ENCODE measurements around the gene DNAJC25. TPM values are rescaled to one million over a fixed set of nuclear protein-coding genes. Genes with fewer than 3 reads are reported as not detected.
A peak's percentile ranks its signal among the peaks of the same experiment; 100 is the strongest.

DNAJC25 gene
- total and polyA plus RNA-seq, 8 donors: 5.4 to 15.6 (median 11.6) TPM

- intact Hi-C loops (cut with DNase I): no loop called here
- peak overlapping the region; percentile 86 to 95 for H3K4me3 ChIP-seq
- no peaks in the 10 kb centered on the region for H3K9me3 ChIP-seq
- H3K4me1 ChIP-seq: peaks cover 9 to 54% of the 10 kb centered on the region in 2 donors
- TF ChIP-seq CTCF (IDR thresholded peaks at IDR 0.05): no peak
- no peaks in the 10 kb centered on the region for H3K27me3 ChIP-seq
- no peaks in the 10 kb centered on the region for H3K36me3 ChIP-seq
- peak overlapping the region; percentile 92 to 93 for H3K27ac ChIP-seq
- ATAC-seq: no peak
- DNase-seq: peak in 1 of 4 donors; percentile 7
These were observed 926 bp downstream of the DNAJC25 start for GRCh38 chr9:111632060-111632459.

- intact Hi-C loops (cut with DNase I): no loop called here
- ATAC-seq: no peak
- H3K27me3 ChIP-seq: no peaks in the 10 kb centered on the region
- no peak for DNase-seq
- no peak overlapping the region for H3K27ac ChIP-seq
- H3K4me3 ChIP-seq: peak overlapping the region; percentile 86 to 95
- no peaks in the 10 kb centered on the region for H3K36me3 ChIP-seq
- TF ChIP-seq CTCF (IDR thresholded peaks at IDR 0.05): no peak
- H3K9me3 ChIP-seq: no peaks in the 10 kb centered on the region
- peaks cover 9 to 54% of the 10 kb centered on the region in 2 donors for H3K4me1 ChIP-seq
These were observed 1.7 kb downstream of the DNAJC25 start for GRCh38 chr9:111632695-111633388.

- no peak for TF ChIP-seq CTCF (IDR thresholded peaks at IDR 0.05)
- no peak for ATAC-seq
- H3K36me3 ChIP-seq: no peaks in the 10 kb centered on the region
- intact Hi-C loops (cut with DNase I): no loop called here
- no peaks in the 10 kb centered on the region for H3K27me3 ChIP-seq
- no peak for DNase-seq
- H3K27ac ChIP-seq: no peak overlapping the region
- H3K4me3 ChIP-seq: peak overlapping the region in 1 of 2 donors; percentile 86
- H3K9me3 ChIP-seq: no peaks in the 10 kb centered on the region
- H3K4me1 ChIP-seq: peaks cover 9 to 54% of the 10 kb centered on the region in 2 donors
These were observed 2.2 kb downstream of the DNAJC25 start for GRCh38 chr9:111633389-111633736.

GRCh38 chr9:111634860-111635259 lies 3.7 kb downstream of the DNAJC25 start:
- Histone ChIP-seq H3K9me3 (no peaks in the 10 kb centered on the region), H3K4me1 (peaks cover 9 to 54% of the 10 kb centered on the region in 2 donors), H3K4me3 (no peak overlapping the region), H3K27ac (no peak overlapping the region), H3K36me3 (no peaks in the 10 kb centered on the region), H3K27me3 (no peaks in the 10 kb centered on the region)
- DNase-seq (no peak), ATAC-seq (no peak)
- no peak for TF ChIP-seq CTCF (IDR thresholded peaks at IDR 0.05)
- intact Hi-C loops (cut with DNase I): no loop called here

- intact Hi-C loops (cut with DNase I): no loop called here
- no peaks in the 10 kb centered on the region for H3K9me3 ChIP-seq
These were observed 6.4 kb downstream of the DNAJC25 start for GRCh38 chr9:111637421-111637950.

More at GRCh38 chr9:111637421-111637950, 6.4 kb downstream of the DNAJC25 start:
- peaks cover 7 to 39% of the 10 kb centered on the region in 2 donors for H3K4me1 ChIP-seq
- H3K27ac ChIP-seq: no peak overlapping the region
- ATAC-seq (no peak), DNase-seq (no peak)
- TF ChIP-seq CTCF (IDR thresholded peaks at IDR 0.05): no peak
- no peak overlapping the region for H3K4me3 ChIP-seq
- no peaks in the 10 kb centered on the region for H3K36me3 ChIP-seq
- no peaks in the 10 kb centered on the region for H3K27me3 ChIP-seq

Data from left lung (tissue), 10 donors.